Body of pancreas (tissue), 4 donors: ENCODE measurements around the gene HDAC2. TPM values are rescaled to one million over a fixed set of nuclear protein-coding genes. Genes with fewer than 3 reads are reported as not detected.

ENCODE experiments used
- ATAC-seq: fragments of 150-250 bp; one replicate; pipeline ENCODE4 v1.9.1; 2016
- DNase-seq, 4 donors: peaks; one replicate each; pipeline ENCODE4 v3.0.0-alpha.2; 2019
- H3K27ac ChIP-seq, 4 donors: fragments of 200-600 bp; sonication (generic); 1 replicate in 3 of 4; 2 replicates in 1 of 4; pipeline versions ENCODE4 v1.5.1 to v1.6.1; 2016 to 2019; ENCODE audit warnings: mild to moderate bottlenecking in 1 of 4, mixed read lengths in 1 of 4, moderate library complexity in 1 of 4
- H3K27me3 ChIP-seq, 2 donors: fragments of 200-600 bp; sonication (generic); one replicate each; pipeline ENCODE4 v1.6.0; 2016; ENCODE audit warnings: mild to moderate bottlenecking in 1 of 2
- H3K36me3 ChIP-seq, 2 donors: fragments of 200-600 bp; sonication (generic); replicated peaks in 1 of 2; 2 replicates each; pipeline ENCODE4 v1.5.1; 2016; ENCODE audit warnings: low read depth in 2 of 2; ENCODE audit not compliant: insufficient read depth in 1 of 2
- H3K4me1 ChIP-seq: fragments of 200-600 bp; sonication (generic); one replicate; pipeline ENCODE4 v1.6.0; 2016
- H3K4me3 ChIP-seq, 2 donors: fragments of 200-600 bp; sonication (generic); 1 replicate in 1 of 2; 2 replicates in 1 of 2; pipeline ENCODE4 v1.5.1; 2016 to 2019
- H3K9me3 ChIP-seq, 3 donors: fragments of 200-600 bp; sonication (generic); 1 replicate in 2 of 3; 2 replicates in 1 of 3; pipeline ENCODE4 v1.5.1; 2016
- CTCF ChIP-seq, 7 experiments: fragments of 450-650 bp in 4 of 7; fragments of 200-600 bp in 3 of 7; sonication (generic) in 3 of 7; IDR thresholded peaks; one replicate each; pipeline ENCODE4 v1.5.1; 2016 to 2019; ENCODE audit warnings: antibody characterized with exemption in 7 of 7
- POLR2A ChIP-seq, 3 donors: fragments of 450-650 bp; IDR thresholded peaks; one replicate each; pipeline ENCODE4 v1.6.1; 2016; ENCODE audit warnings: antibody characterized with exemption in 3 of 3, mild to moderate bottlenecking in 2 of 3
- WGBS, 2 donors: methylation state at CpG; one replicate each; pipeline ENCODE4 v1.1.5; 2017; 5-methylcytosine and 5-hydroxymethylcytosine counted together
- intact Hi-C: fragments of 100-400 bp; cut with DNase I; formaldehyde crosslinking; loops from one replicate; pipeline ENCODE4 v1.15.1; 2023
- total RNA-seq, 2 donors: library from RNA; depleted of rRNA; stranded (reverse); fragments of >200 nt; gene quantifications; one replicate each; pipeline ENCODE4 v1.1.0, GENCODE V29; 2016

The HDAC2 gene
- total RNA-seq, 2 donors from 2014 or later: 31.3 to 35.3 TPM

GRCh38 chr6:114009192-114009591, 38.2 kb upstream of the HDAC2 start:
- H3K27me3 ChIP-seq: no peaks in the 10 kb centered on the region
- intact Hi-C loops: no loop called here
- TF ChIP-seq CTCF (IDR thresholded peaks at IDR 0.05) (no peak), POLR2A (IDR thresholded peaks at IDR 0.05) (no peak)

GRCh38 chr6:114008331-114008730, 37.4 kb upstream of the HDAC2 start:
- TF ChIP-seq CTCF (IDR thresholded peaks at IDR 0.05) (no peak), POLR2A (IDR thresholded peaks at IDR 0.05) (no peak)
- Histone ChIP-seq H3K4me3 (no peak overlapping the region), H3K36me3 (no peaks in the 10 kb centered on the region), H3K9me3 (no peaks in the 10 kb centered on the region), H3K27ac (no peak overlapping the region), H3K27me3 (no peaks in the 10 kb centered on the region), H3K4me1 (no peaks in the 10 kb centered on the region)
- WGBS, 2 donors: 65 to 80% methylated on average over 4 of the region's 4 CpGs
- ATAC-seq: no peak
- intact Hi-C loops: no loop called here
- DNase-seq: no peak

More at GRCh38 chr6:114009192-114009591, 38.2 kb upstream of the HDAC2 start:
- ATAC-seq (no peak), DNase-seq (no peak)
- Histone ChIP-seq H3K36me3 (no peaks in the 10 kb centered on the region), H3K4me1 (no peaks in the 10 kb centered on the region), H3K9me3 (no peaks in the 10 kb centered on the region), H3K27ac (no peak overlapping the region), H3K4me3 (no peak overlapping the region)
- WGBS, 2 donors: 57 to 63% methylated on average over 2 of the region's 2 CpGs

GRCh38 chr6:114007516-114007915, 36.6 kb upstream of the HDAC2 start:
- no peak for TF ChIP-seq CTCF (IDR thresholded peaks at IDR 0.05)
- no peak for TF ChIP-seq POLR2A (IDR thresholded peaks at IDR 0.05)
- intact Hi-C loops: no loop called here
- Histone ChIP-seq H3K9me3 (no peaks in the 10 kb centered on the region), H3K4me1 (no peaks in the 10 kb centered on the region), H3K4me3 (no peak overlapping the region), H3K27ac (no peak overlapping the region), H3K36me3 (no peaks in the 10 kb centered on the region), H3K27me3 (no peaks in the 10 kb centered on the region)
- ATAC-seq (no peak), DNase-seq (no peak)
- 80 to 85% methylated on average over 2 of the region's 2 CpGs for WGBS, 2 donors

GRCh38 chr6:114001354-114001753, 30.4 kb upstream of the HDAC2 start:
- no peak for DNase-seq
- no peak for ATAC-seq
- no peaks in the 10 kb centered on the region for H3K4me1 ChIP-seq
- no peaks in the 10 kb centered on the region for H3K27me3 ChIP-seq
- no peak overlapping the region for H3K4me3 ChIP-seq
- H3K9me3 ChIP-seq: no peaks in the 10 kb centered on the region
- no peaks in the 10 kb centered on the region for H3K36me3 ChIP-seq
- intact Hi-C loops: no loop called here
- TF ChIP-seq CTCF (IDR thresholded peaks at IDR 0.05) (no peak), POLR2A (IDR thresholded peaks at IDR 0.05) (no peak)
- H3K27ac ChIP-seq: no peak overlapping the region

- DNase-seq (no peak), ATAC-seq (no peak)
- 65 to 83% methylated on average over 2 of the region's 2 CpGs for WGBS, 2 donors
- no peaks in the 10 kb centered on the region for H3K4me1 ChIP-seq
- no peak for TF ChIP-seq CTCF (IDR thresholded peaks at IDR 0.05)
- TF ChIP-seq POLR2A (IDR thresholded peaks at IDR 0.05): no peak
- intact Hi-C loops: no loop called here
- H3K27ac ChIP-seq: no peak overlapping the region
- no peak overlapping the region for H3K4me3 ChIP-seq
- H3K36me3 ChIP-seq: no peaks in the 10 kb centered on the region
- no peaks in the 10 kb centered on the region for H3K9me3 ChIP-seq
- no peaks in the 10 kb centered on the region for H3K27me3 ChIP-seq
Observed at GRCh38 chr6:114000069-114000468, 29.1 kb upstream of the HDAC2 start.
